ENCODE results near the gene CYP26C1. TPM values are rescaled to one million over a fixed set of nuclear protein-coding genes. Genes with fewer than 3 reads are reported as not detected.

Gene CYP26C1
- total RNA-seq, 2 experiments from 2014 or later, result not detected

- no peaks in the 10 kb centered on the region for H3K9me3 Mint-ChIP-seq
- H3K27ac Mint-ChIP-seq, result no peak overlapping the region
- H3K4me1 Mint-ChIP-seq (ENCODE audit: low read depth), result peaks cover 32% of the 10 kb centered on the region
- no peaks in the 10 kb centered on the region for H3K36me3 Mint-ChIP-seq
- ChIA-PET CTCF (interaction anchor here (1.2 to 2.2 kb wide), 2 partner anchors 10 to 12 kb away, joined by 3 to 6 read pairs; no protein-coding TSS in a partner anchor), POLR2A (no interaction called here)
- intact Hi-C loops (cut with micrococcal nuclease), result loop anchor here (10.0 kb wide), 1 partner anchor 379 kb away; no protein-coding TSS in a partner anchor
- peaks cover 70% of the 10 kb centered on the region for H3K27me3 Mint-ChIP-seq
- peak overlapping the region; percentile 63 for H3K4me3 Mint-ChIP-seq
- no peak for DNase-seq
Observed at GRCh38 chr10:93074147-93074596, 13.6 kb downstream of the CYP26C1 start.

DNA sequence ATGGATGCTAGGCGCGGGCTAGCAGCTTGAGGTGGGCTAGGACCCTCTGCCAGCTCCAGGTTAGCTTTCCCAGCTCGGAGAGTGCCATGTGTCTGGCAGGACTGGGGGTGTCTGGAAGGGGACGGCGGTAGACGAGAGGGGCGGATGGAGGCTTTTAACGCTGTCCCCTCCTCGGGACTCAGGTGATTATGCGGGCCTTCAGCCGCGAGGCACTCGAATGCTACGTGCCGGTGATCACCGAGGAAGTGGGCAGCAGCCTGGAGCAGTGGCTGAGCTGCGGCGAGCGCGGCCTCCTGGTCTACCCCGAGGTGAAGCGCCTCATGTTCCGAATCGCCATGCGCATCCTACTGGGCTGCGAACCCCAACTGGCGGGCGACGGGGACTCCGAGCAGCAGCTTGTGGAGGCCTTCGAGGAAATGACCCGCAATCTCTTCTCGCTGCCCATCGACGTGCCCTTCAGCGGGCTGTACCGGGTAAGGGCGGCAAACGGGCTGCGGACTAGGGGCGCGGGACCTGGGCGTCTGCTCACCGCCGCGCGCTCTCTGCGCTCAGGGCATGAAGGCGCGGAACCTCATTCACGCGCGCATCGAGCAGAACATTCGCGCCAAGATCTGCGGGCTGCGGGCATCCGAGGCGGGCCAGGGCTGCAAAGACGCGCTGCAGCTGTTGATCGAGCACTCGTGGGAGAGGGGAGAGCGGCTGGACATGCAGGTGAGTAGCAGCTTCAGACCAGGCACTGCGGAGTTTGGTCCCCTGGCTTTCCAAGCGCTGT is 14.2 kb downstream of the CYP26C1 start:
- Mint-ChIP-seq H3K27me3 (peaks cover 73% of the 10 kb centered on the region), H3K36me3 (no peaks in the 10 kb centered on the region), H3K27ac (no peak overlapping the region), H3K4me1 (ENCODE audit: low read depth) (peaks cover 32% of the 10 kb centered on the region), H3K4me3 (peak overlapping the region; percentile 63), H3K9me3 (no peaks in the 10 kb centered on the region)
- POLR2A ChIA-PET, result no interaction called here
- DNase-seq, result no peak
- intact Hi-C loops (cut with micrococcal nuclease), result loop anchor here (10.0 kb wide), 1 partner anchor 380 kb away; no protein-coding TSS in a partner anchor
- CTCF ChIA-PET, result interaction anchor here (0.6 to 2.2 kb wide), 3 partner anchors 11 to 229 kb away, joined by 3 to 9 read pairs (median 6); no protein-coding TSS in a partner anchor

DNA sequence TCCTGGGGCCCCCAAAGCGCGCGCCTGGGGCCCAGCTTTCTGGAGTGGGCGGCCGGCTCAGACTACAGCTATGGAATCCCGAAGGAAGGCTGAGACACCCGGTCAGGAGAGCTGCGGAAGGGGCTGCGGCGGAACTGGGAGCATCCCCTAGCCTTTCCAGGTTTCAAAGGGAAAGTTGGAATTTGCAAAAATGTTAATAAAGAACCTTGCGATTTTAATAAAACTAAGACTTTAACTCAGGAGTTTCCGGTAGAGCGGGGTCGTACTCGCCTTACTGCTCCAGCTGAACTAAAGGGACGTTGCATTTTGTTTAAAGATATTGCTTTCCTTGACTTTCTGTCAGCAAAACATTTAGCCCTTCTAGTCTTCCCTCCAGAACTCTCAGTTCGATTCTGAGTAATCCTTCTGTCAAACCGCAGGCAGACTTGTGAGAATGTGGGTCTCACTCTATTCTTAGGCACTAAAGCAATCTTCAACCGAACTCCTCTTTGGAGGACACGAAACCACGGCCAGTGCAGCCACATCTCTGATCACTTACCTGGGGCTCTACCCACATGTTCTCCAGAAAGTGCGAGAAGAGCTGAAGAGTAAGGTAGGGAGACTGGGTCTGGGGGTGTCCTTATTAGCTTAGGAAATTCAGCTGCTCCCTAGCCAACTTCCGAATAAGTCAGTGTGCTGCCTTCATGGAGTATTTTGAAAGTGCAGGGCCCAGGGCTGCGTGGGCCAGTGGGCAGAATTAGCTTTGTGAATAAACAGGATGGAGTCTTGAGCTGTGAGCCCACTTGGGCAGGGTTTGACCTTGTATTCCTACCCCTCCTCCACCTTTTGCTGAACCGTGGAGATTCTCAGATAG is 15.0 kb downstream of the CYP26C1 start:
- peaks cover 34% of the 10 kb centered on the region for H3K4me1 Mint-ChIP-seq (ENCODE audit: low read depth)
- no peaks in the 10 kb centered on the region for H3K9me3 Mint-ChIP-seq
- H3K27ac Mint-ChIP-seq, result no peak overlapping the region
- CTCF ChIA-PET, result interaction anchor here (0.6 to 2.6 kb wide), 7 partner anchors 8 to 407 kb away, joined by 3 to 10 read pairs (median 3); partner anchors contain the start of gene MYOF
- H3K4me3 Mint-ChIP-seq, result peak overlapping the region; percentile 63
- no peaks in the 10 kb centered on the region for H3K36me3 Mint-ChIP-seq
- no peak for DNase-seq
- POLR2A ChIA-PET, result no interaction called here
- intact Hi-C loops (cut with micrococcal nuclease), result loop anchor here (10.0 kb wide), 1 partner anchor 381 kb away; no protein-coding TSS in a partner anchor
- H3K27me3 Mint-ChIP-seq, result peaks cover 69% of the 10 kb centered on the region

DNA sequence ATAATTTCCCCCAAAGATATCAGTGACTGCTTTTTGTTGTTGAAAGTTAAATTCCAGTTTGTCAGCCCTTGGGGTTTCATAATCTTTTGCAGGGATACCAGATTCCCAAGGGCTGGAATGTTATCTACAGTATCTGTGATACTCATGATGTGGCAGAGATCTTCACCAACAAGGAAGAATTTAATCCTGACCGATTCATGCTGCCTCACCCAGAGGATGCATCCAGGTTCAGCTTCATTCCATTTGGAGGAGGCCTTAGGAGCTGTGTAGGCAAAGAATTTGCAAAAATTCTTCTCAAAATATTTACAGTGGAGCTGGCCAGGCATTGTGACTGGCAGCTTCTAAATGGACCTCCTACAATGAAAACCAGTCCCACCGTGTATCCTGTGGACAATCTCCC is 16.3 kb downstream of the CYP26C1 start:
- POLR2A ChIA-PET, result no interaction called here
- H3K27ac Mint-ChIP-seq, result no peak overlapping the region
- no peak for DNase-seq
- no peak overlapping the region for H3K4me3 Mint-ChIP-seq
- CTCF ChIA-PET, result interaction anchor here (0.9 to 2.6 kb wide), 3 partner anchors 15 to 276 kb away, joined by 3 to 10 read pairs (median 4); no protein-coding TSS in a partner anchor
- intact Hi-C loops (cut with micrococcal nuclease), result loop anchor here (10.0 kb wide), 1 partner anchor 382 kb away; no protein-coding TSS in a partner anchor
- H3K27me3 Mint-ChIP-seq, result peaks cover 66% of the 10 kb centered on the region
- peaks cover 32% of the 10 kb centered on the region for H3K4me1 Mint-ChIP-seq (ENCODE audit: low read depth)
- H3K9me3 Mint-ChIP-seq, result no peaks in the 10 kb centered on the region
- no peaks in the 10 kb centered on the region for H3K36me3 Mint-ChIP-seq

DNA sequence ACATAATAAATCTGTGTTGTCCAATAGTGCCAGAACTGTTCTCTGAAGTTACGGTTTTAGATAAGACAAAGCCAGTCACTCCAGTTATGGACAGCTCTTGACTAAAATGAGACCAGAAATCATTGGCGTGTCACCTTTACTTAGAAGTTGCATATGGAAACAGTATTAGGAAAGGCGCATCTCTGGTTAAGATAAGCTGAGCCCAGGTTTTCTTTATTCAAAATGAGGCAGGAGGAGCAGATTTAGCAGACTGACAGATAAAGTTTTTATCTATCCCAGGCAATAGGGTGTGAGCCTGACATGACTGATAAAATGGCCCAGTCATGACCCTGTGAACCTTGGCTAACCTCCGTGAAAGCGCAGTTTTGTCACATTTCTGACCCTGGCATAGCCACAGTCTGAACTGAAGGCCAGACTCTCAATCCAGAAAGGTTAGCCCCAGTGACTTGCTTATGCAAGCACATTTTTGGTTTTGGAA is 17.3 kb downstream of the CYP26C1 start:
- no peak for DNase-seq
- ChIA-PET CTCF (interaction anchor here (0.8 to 2.8 kb wide), 7 partner anchors 16 to 275 kb away, joined by 3 to 20 read pairs (median 4); no protein-coding TSS in a partner anchor), POLR2A (no interaction called here)
- Mint-ChIP-seq H3K4me3 (no peak overlapping the region), H3K9me3 (no peaks in the 10 kb centered on the region), H3K27me3 (peaks cover 56% of the 10 kb centered on the region), H3K27ac (no peak overlapping the region), H3K36me3 (no peaks in the 10 kb centered on the region), H3K4me1 (ENCODE audit: low read depth) (peaks cover 25% of the 10 kb centered on the region)
- intact Hi-C loops (cut with micrococcal nuclease), result loop anchor here (10.0 kb wide), 1 partner anchor 383 kb away; no protein-coding TSS in a partner anchor

GRCh38 chr10:93079663-93080349 is 19.2 kb downstream of the CYP26C1 start:
- peaks cover 47% of the 10 kb centered on the region for H3K27me3 Mint-ChIP-seq
- no peak overlapping the region for H3K4me3 Mint-ChIP-seq
- H3K36me3 Mint-ChIP-seq, result no peaks in the 10 kb centered on the region
- peaks cover 14% of the 10 kb centered on the region for H3K4me1 Mint-ChIP-seq (ENCODE audit: low read depth)
- intact Hi-C loops (cut with micrococcal nuclease), result loop anchor here (1.0 to 10.0 kb wide), 4 partner anchors 209 to 403 kb away; partner anchors contain the start of gene MYOF
- POLR2A ChIA-PET, result no interaction called here
- H3K27ac Mint-ChIP-seq, result no peak overlapping the region
- CTCF ChIA-PET, result interaction anchor here (0.6 to 2.8 kb wide), 21 partner anchors 9 to 436 kb away, joined by 3 to 20 read pairs (median 3); partner anchors contain the start of gene MYOF
- no peaks in the 10 kb centered on the region for H3K9me3 Mint-ChIP-seq
- no peak for DNase-seq

DNA sequence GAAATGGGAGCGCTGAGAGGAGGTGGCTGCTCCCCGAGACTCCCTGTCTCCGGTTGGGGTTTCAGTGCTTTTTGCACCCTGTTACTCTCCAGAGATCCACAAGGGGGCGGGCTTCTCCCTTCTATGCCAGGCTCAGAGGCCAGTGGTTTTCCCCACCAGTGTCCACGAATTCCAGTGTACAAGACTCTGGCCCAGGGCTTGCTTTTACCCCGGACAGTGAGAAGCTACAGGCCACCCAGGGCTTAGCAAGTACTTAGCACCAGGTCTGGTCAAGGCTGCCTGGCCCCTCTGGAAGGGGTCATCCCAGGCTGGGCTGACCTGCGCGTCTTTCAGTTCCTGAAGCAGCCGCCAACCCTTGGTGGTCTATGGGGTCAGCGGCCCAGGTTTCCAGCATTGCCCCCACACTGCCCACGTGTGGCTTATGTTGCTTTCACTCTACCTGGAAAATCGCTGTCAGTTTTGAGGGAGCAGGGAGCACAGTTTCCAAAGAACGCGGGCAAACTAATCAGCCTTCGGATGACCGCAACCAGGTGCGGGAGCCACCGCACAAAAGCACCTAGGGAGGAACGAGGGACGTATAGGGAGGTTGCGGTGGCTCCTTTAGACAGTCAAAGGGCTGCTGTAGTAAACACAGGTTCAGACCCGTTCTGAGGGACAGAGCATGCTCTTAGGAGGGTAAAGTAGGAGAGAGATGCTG is 19.9 kb downstream of the CYP26C1 start:
- Mint-ChIP-seq H3K27me3 (peaks cover 40% of the 10 kb centered on the region), H3K9me3 (no peaks in the 10 kb centered on the region), H3K4me1 (ENCODE audit: low read depth) (peaks cover 7% of the 10 kb centered on the region), H3K36me3 (no peaks in the 10 kb centered on the region), H3K27ac (no peak overlapping the region), H3K4me3 (no peak overlapping the region)
- DNase-seq, result peak; percentile 68
- ChIA-PET CTCF (interaction anchor here (0.7 to 2.8 kb wide), 20 partner anchors 9 to 435 kb away, joined by 3 to 20 read pairs (median 4); partner anchors contain the start of gene MYOF), POLR2A (no interaction called here)
- intact Hi-C loops (cut with micrococcal nuclease), result loop anchor here (1.0 to 2.0 kb wide), 3 partner anchors 209 to 402 kb away; partner anchors contain the start of gene MYOF

- Mint-ChIP-seq H3K4me3 (no peak overlapping the region), H3K9me3 (no peaks in the 10 kb centered on the region), H3K4me1 (ENCODE audit: low read depth) (peaks cover 2% of the 10 kb centered on the region), H3K27me3 (peaks cover 33% of the 10 kb centered on the region), H3K36me3 (no peaks in the 10 kb centered on the region), H3K27ac (no peak overlapping the region)
- intact Hi-C loops (cut with micrococcal nuclease), result loop anchor here (2.0 kb wide), 1 partner anchor 401 kb away; the partner anchor contains the start of gene MYOF
- DNase-seq, result no peak
- ChIA-PET POLR2A (no interaction called here), CTCF (interaction anchor here (1.0 to 2.5 kb wide), 6 partner anchors 14 to 424 kb away, joined by 3 to 8 read pairs (median 4); partner anchors contain the start of gene MYOF)
Observed at GRCh38 chr10:93081318-93081717, 20.7 kb downstream of the CYP26C1 start.

- Mint-ChIP-seq H3K27ac (no peak overlapping the region), H3K27me3 (peaks cover 29% of the 10 kb centered on the region), H3K4me1 (ENCODE audit: low read depth) (peaks cover 2% of the 10 kb centered on the region), H3K4me3 (no peak overlapping the region), H3K36me3 (no peaks in the 10 kb centered on the region), H3K9me3 (no peaks in the 10 kb centered on the region)
- ChIA-PET CTCF (interaction anchor here (1.0 to 1.2 kb wide), 4 partner anchors 14 to 401 kb away, joined by 3 to 5 read pairs (median 4); partner anchors contain the start of gene MYOF), POLR2A (no interaction called here)
- intact Hi-C loops (cut with micrococcal nuclease), result loop anchor here (2.0 kb wide), 1 partner anchor 401 kb away; the partner anchor contains the start of gene MYOF
- no peak for DNase-seq
Observed at GRCh38 chr10:93081834-93082233, 21.2 kb downstream of the CYP26C1 start.

DNA sequence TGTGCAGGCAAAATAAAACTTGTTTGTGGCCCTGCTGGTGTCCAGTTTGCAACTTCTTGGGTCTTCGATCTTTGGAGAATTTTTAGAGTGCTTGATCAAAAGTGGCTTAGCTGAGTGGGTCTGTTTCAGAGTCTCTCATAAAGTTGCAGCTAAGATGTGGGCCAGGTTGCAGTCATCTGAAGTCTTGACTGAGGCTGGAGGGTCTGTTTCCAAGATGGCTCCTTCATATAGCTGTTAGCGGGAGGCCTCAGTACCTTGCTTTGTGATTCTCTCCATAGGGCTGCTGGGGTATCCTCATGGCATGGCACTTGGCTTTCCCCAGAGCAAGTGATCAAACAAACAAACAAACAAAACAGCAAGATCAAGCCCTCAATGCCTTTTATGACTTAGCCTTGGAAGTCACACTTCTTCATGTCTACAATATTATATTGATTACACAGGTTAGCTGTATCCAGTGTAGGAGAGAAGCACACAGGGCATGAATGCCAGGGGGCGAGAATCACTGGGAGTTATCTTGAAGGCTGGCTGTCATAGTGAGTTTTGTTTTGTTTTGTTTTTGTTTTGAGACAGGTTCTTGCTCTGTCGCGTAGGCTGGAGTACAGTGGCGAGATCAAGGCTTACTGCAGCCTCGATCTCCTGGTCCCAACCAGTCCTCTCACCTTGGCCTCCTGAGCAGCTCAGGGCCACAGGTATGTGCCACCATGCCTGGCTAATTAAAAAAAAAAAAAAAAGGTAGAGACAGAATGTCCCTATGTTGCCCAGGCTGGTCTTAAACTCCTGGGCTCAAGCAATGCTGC is 23.3 kb downstream of the CYP26C1 start:
- CTCF ChIA-PET, result interaction anchor here (1.1 kb wide), 1 partner anchor 32 kb away, joined by 4 read pairs; no protein-coding TSS in a partner anchor
- Mint-ChIP-seq H3K36me3 (no peaks in the 10 kb centered on the region), H3K4me3 (no peak overlapping the region), H3K27me3 (peaks cover 22% of the 10 kb centered on the region), H3K4me1 (ENCODE audit: low read depth) (peaks cover 2% of the 10 kb centered on the region), H3K27ac (no peak overlapping the region), H3K9me3 (no peaks in the 10 kb centered on the region)
- POLR2A ChIA-PET, result no interaction called here
- DNase-seq, result no peak
- intact Hi-C loops (cut with micrococcal nuclease), result no loop called here

All from activated CD4-positive, alpha-beta memory T cell treated with anti-CD3 and anti-CD28 coated beads for 36 hours (primary cell).